ENCODE results near the gene PDE12. TPM values are rescaled to one million over a fixed set of nuclear protein-coding genes. Genes with fewer than 3 reads are reported as not detected.

PDE12 gene
- total and polyA plus RNA-seq, 2 of the 13 experiments (the other 11 are each of a cell fraction or from before 2014, with no cell fraction given), result 9.0 to 17.8 TPM

DNA sequence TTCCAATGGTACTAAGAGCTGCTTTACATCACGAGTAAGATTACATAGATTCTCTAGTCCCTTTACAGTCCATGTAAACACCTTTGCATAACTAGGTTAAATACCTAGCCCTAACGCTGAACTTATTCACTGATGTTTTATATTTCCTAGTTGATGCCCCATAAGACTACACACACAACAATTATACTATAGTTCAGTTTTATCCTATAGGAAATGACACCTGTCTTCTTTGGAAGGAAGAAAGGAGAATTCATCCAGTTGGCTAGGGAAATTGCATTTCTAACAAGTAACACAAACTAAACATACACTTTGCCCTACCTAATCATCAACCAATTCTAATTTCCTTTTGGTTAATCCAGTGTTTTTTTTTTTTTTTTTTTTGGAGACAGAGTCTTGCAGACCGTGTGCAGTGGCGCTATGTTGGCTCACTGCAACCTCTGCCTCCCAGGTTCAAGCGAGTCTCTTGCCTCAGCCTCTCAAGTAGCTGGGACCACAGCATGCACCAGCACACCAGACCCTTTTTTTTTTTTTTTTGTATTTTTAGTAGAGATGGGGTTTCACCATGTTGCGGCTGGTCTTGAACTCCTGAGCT is 13.9 kb downstream of the PDE12 start (continued):
- TF ChIP-seq, protein P1, sequence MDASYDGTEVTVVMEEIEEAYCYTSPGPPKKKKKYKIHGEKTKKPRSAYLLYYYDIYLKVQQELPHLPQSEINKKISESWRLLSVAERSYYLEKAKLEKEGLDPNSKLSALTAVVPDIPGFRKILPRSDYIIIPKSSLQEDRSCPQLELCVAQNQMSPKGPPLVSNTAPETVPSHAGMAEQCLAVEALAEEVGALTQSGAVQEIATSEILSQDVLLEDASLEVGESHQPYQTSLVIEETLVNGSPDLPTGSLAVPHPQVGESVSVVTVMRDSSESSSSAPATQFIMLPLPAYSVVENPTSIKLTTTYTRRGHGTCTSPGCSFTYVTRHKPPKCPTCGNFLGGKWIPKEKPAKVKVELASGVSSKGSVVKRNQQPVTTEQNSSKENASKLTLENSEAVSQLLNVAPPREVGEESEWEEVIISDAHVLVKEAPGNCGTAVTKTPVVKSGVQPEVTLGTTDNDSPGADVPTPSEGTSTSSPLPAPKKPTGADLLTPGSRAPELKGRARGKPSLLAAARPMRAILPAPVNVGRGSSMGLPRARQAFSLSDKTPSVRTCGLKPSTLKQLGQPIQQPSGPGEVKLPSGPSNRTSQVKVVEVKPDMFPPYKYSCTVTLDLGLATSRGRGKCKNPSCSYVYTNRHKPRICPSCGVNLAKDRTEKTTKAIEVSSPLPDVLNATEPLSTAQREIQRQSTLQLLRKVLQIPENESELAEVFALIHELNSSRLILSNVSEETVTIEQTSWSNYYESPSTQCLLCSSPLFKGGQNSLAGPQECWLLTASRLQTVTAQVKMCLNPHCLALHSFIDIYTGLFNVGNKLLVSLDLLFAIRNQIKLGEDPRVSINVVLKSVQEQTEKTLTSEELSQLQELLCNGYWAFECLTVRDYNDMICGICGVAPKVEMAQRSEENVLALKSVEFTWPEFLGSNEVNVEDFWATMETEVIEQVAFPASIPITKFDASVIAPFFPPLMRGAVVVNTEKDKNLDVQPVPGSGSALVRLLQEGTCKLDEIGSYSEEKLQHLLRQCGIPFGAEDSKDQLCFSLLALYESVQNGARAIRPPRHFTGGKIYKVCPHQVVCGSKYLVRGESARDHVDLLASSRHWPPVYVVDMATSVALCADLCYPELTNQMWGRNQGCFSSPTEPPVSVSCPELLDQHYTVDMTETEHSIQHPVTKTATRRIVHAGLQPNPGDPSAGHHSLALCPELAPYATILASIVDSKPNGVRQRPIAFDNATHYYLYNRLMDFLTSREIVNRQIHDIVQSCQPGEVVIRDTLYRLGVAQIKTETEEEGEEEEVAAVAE (CRISPR knock-in tag; IDR thresholded peaks at IDR 0.05; ENCODE audit: borderline replicate concordance), result no peak
- TF ChIP-seq NFIB (CRISPR knock-in tag; IDR thresholded peaks at IDR 0.05; ENCODE audit: borderline replicate concordance) (no peak), ZNF589 (CRISPR knock-in tag; conservative IDR thresholded peaks at IDR 0.05) (no peak), ZNF567 (CRISPR knock-in tag; IDR thresholded peaks at IDR 0.05; ENCODE audit: borderline replicate concordance) (no peak), POLR2AphosphoS2 (IDR thresholded peaks at IDR 0.05; ENCODE audit: low read depth, low read length) (peak; percentile 77; the same call in 1 of the 2 replicates), HOXA7 (CRISPR knock-in tag; IDR thresholded peaks at IDR 0.05) (no peak), JDP2 (CRISPR knock-in tag; IDR thresholded peaks at IDR 0.05; ENCODE audit: borderline replicate concordance) (no peak), ZNF644 (CRISPR knock-in tag; IDR thresholded peaks at IDR 0.05; ENCODE audit: low read depth) (no peak), RBFOX2 (IDR thresholded peaks at IDR 0.05; ENCODE audit: low read depth, low read length) (0 out of 2 replicates have a peak, but pooled peaks have one; percentile 18), ONECUT2 (CRISPR knock-in tag; IDR thresholded peaks at IDR 0.05) (no peak)
- TF ChIP-seq, protein P2, sequence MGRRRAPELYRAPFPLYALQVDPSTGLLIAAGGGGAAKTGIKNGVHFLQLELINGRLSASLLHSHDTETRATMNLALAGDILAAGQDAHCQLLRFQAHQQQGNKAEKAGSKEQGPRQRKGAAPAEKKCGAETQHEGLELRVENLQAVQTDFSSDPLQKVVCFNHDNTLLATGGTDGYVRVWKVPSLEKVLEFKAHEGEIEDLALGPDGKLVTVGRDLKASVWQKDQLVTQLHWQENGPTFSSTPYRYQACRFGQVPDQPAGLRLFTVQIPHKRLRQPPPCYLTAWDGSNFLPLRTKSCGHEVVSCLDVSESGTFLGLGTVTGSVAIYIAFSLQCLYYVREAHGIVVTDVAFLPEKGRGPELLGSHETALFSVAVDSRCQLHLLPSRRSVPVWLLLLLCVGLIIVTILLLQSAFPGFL (CRISPR knock-in tag; IDR thresholded peaks at IDR 0.05), result no peak
- TF ChIP-seq, protein P3, sequence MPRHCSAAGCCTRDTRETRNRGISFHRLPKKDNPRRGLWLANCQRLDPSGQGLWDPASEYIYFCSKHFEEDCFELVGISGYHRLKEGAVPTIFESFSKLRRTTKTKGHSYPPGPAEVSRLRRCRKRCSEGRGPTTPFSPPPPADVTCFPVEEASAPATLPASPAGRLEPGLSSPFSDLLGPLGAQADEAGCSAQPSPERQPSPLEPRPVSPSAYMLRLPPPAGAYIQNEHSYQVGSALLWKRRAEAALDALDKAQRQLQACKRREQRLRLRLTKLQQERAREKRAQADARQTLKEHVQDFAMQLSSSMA (CRISPR knock-in tag; IDR thresholded peaks at IDR 0.05), result no peak
- TF ChIP-seq, protein P4, sequence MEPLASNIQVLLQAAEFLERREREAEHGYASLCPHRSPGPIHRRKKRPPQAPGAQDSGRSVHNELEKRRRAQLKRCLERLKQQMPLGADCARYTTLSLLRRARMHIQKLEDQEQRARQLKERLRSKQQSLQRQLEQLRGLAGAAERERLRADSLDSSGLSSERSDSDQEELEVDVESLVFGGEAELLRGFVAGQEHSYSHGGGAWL (CRISPR knock-in tag; IDR thresholded peaks at IDR 0.05), result no peak

Measured in HepG2 (cell line).